H1 (cell line): Measurements from ENCODE around the gene MREG. TPM values are rescaled to one million over a fixed set of nuclear protein-coding genes. Genes with fewer than 3 reads are reported as not detected.

ENCODE experiments used
- CTCF ChIA-PET: fragments of 300-600 bp; sonication (Branson Sonifier 250); formaldehyde crosslinking; loops from one replicate; lab custom pipeline; 2021; ENCODE audit not compliant: partially characterized antibody; lab: Charles Lee
- POLR2A ChIA-PET: fragments of 300-600 bp; sonication (Branson Sonifier 250); formaldehyde crosslinking; loops from one replicate; lab custom pipeline; 2021; ENCODE audit warnings: inconsistent platforms; ENCODE audit not compliant: partially characterized antibody; lab: Charles Lee
- DNase-seq, 2 experiments: peaks; one replicate each; pipeline versions ENCODE4 v3.0.0 to v3.0.0-alpha.2; 2010 to 2022; ENCODE audit warnings: low spot score in 2 of 2, low read depth in 1 of 2, mixed read lengths in 1 of 2
- FAIRE-seq: peaks from 2 replicates; lab custom pipeline; 2011; peaks lifted over from hg19 to GRCh38; lab: Jason Lieb, UNC
- H2AFZ ChIP-seq: 2 replicates; pipeline ENCODE4 v1.8.1; 2012; ENCODE audit warnings: low read length, inconsistent platforms
- H2AK5ac ChIP-seq: 2 replicates; pipeline ENCODE4 v1.6.1; 2013; ENCODE audit warnings: low read depth, low read length
- H2BK120ac ChIP-seq: replicated peaks from 2 replicates; pipeline ENCODE3; 2013; ENCODE audit warnings: low read depth, low read length, inconsistent platforms
- H2BK12ac ChIP-seq: 2 replicates; pipeline ENCODE4 v1.6.1; 2013; ENCODE audit warnings: low read depth, low read length
- H2BK15ac ChIP-seq: 2 replicates; pipeline ENCODE4 v1.6.1; 2013; ENCODE audit warnings: low read length
- H2BK20ac ChIP-seq: 2 replicates; pipeline ENCODE4 v1.6.1; 2013; ENCODE audit warnings: low read length
- H2BK5ac ChIP-seq: 2 replicates; pipeline ENCODE4 v1.6.1; 2013; ENCODE audit warnings: low read depth, low read length
- H3K14ac ChIP-seq: 2 replicates; pipeline ENCODE4 v1.6.1; 2013; ENCODE audit warnings: inconsistent platforms; ENCODE audit not compliant: insufficient read length
- H3K18ac ChIP-seq: 2 replicates; pipeline ENCODE4 v1.6.1; 2013; ENCODE audit warnings: low read length; ENCODE audit errors: extremely low read depth
- H3K23ac ChIP-seq: 2 replicates; pipeline ENCODE4 v1.6.1; 2013; ENCODE audit warnings: inconsistent platforms; ENCODE audit not compliant: insufficient read length
- H3K23me2 ChIP-seq: 2 replicates; pipeline ENCODE4 v1.6.1; 2013; ENCODE audit warnings: low read depth, low read length
- H3K27ac ChIP-seq: 2 replicates; pipeline ENCODE4 v1.6.1; 2011; ENCODE audit warnings: low read depth, low read length, inconsistent platforms
- H3K27me3 ChIP-seq, 4 experiments: replicated peaks in 1 of 4; 1 replicate in 1 of 4; 2 replicates in 3 of 4; pipeline versions ENCODE4 v1.6.1 to v1.8.1; 2011 to 2013; ENCODE audit warnings: low read length in 3 of 4, mild to moderate bottlenecking in 3 of 4, inconsistent platforms in 2 of 4, mixed read lengths in 2 of 4, moderate library complexity in 1 of 4; ENCODE audit not compliant: control insufficient read depth in 3 of 4, insufficient read depth in 3 of 4; ENCODE audit errors: extremely low read depth in 1 of 4
- H3K36me3 ChIP-seq, 4 experiments: 2 replicates each; pipeline versions ENCODE4 v1.6.1 to v1.8.1; 2011 to 2013; ENCODE audit warnings: mild to moderate bottlenecking in 4 of 4, low read length in 3 of 4, moderate library complexity in 2 of 4, control low read depth in 1 of 4, inconsistent platforms in 1 of 4; ENCODE audit not compliant: insufficient read depth in 4 of 4, control insufficient read depth in 2 of 4
- H3K4ac ChIP-seq: replicated peaks from 2 replicates; pipeline ENCODE3; 2013; ENCODE audit warnings: low read length, low read depth, mixed read lengths, inconsistent platforms; ENCODE audit not compliant: insufficient read length
- H3K4me1 ChIP-seq, 4 experiments: replicated peaks in 1 of 4; 1 replicate in 1 of 4; 2 replicates in 3 of 4; pipeline versions ENCODE4 v1.6.1 to v1.8.1; 2011 to 2013; ENCODE audit warnings: low read length in 3 of 4, inconsistent platforms in 2 of 4, mixed read lengths in 1 of 4; ENCODE audit not compliant: insufficient read depth in 4 of 4, control insufficient read depth in 3 of 4
- H3K4me2 ChIP-seq, 2 experiments: 2 replicates each; pipeline versions ENCODE4 v1.6.1 to v1.8.1; 2011 to 2013; ENCODE audit warnings: low read depth in 2 of 2, low read length in 2 of 2, control low read depth in 1 of 2, inconsistent platforms in 1 of 2, mild to moderate bottlenecking in 1 of 2; ENCODE audit not compliant: insufficient read depth in 1 of 2
- H3K4me3 ChIP-seq, 4 experiments: fragments of 200-600, 300-600 bp in 1 of 4; sonication (generic), shearing (Covaris generic), sonication (Bioruptor Twin) in 1 of 4; 2 replicates each; pipeline versions ENCODE4 v1.5.1 to v1.8.1; 2011 to 2016; ENCODE audit warnings: low read length in 4 of 4, low read depth in 3 of 4, control low read depth in 2 of 4, inconsistent platforms in 2 of 4, mild to moderate bottlenecking in 2 of 4, mixed read lengths in 1 of 4, moderate library complexity in 1 of 4; ENCODE audit not compliant: insufficient read depth in 2 of 4; ENCODE audit errors: extremely low read depth in 1 of 4
- H3K56ac ChIP-seq: replicated peaks from 2 replicates; pipeline ENCODE3; 2013; ENCODE audit warnings: low read depth, mild to moderate bottlenecking, mixed read lengths, low read length, inconsistent platforms; ENCODE audit not compliant: insufficient read length
- H3K79me1 ChIP-seq: 2 replicates; pipeline ENCODE4 v1.6.1; 2013; ENCODE audit warnings: low read depth, low read length, control low read depth
- H3K79me2 ChIP-seq, 2 experiments: 2 replicates each; pipeline versions ENCODE4 v1.6.1 to v1.8.1; 2012 to 2013; ENCODE audit warnings: low read length in 2 of 2, mild to moderate bottlenecking in 2 of 2, inconsistent platforms in 1 of 2; ENCODE audit not compliant: insufficient read depth in 2 of 2, control insufficient read depth in 1 of 2
- H3K9ac ChIP-seq, 4 experiments: replicated peaks in 1 of 4; 1 replicate in 1 of 4; 2 replicates in 3 of 4; pipeline versions ENCODE4 v1.6.1 to v1.8.1; 2011 to 2013; ENCODE audit warnings: low read depth in 3 of 4, low read length in 3 of 4, control low read depth in 2 of 4, mild to moderate bottlenecking in 2 of 4, moderate library complexity in 2 of 4, inconsistent platforms in 1 of 4; ENCODE audit errors: extremely low read depth in 1 of 4
- H3K9me3 ChIP-seq, 2 experiments: 2 replicates each; pipeline versions ENCODE4 v1.6.1 to v1.8.1; 2012 to 2013; ENCODE audit warnings: mild to moderate bottlenecking in 2 of 2, moderate library complexity in 2 of 2, control low read depth in 1 of 2, inconsistent platforms in 1 of 2, low read depth in 1 of 2, low read length in 1 of 2, mixed read lengths in 1 of 2; ENCODE audit not compliant: insufficient read depth in 2 of 2
- H4K20me1 ChIP-seq, 2 experiments: replicated peaks in 1 of 2; 2 replicates each; pipeline versions ENCODE3 to v1.8.1; 2011 to 2013; ENCODE audit warnings: inconsistent platforms in 2 of 2, low read length in 2 of 2, mild to moderate bottlenecking in 1 of 2; ENCODE audit not compliant: insufficient read depth in 2 of 2, control insufficient read depth in 1 of 2
- H4K5ac ChIP-seq: 2 replicates; pipeline ENCODE4 v1.6.1; 2013; ENCODE audit warnings: low read length, low read depth, mixed read lengths, inconsistent platforms; ENCODE audit not compliant: insufficient read length
- H4K8ac ChIP-seq: 2 replicates; pipeline ENCODE4 v1.8.0; 2013; ENCODE audit warnings: mild to moderate bottlenecking, moderate library complexity, low read length, inconsistent platforms; ENCODE audit not compliant: insufficient read depth; ENCODE audit errors: extremely low read depth
- H4K91ac ChIP-seq: replicated peaks from 2 replicates; pipeline ENCODE3; 2013; ENCODE audit warnings: low read length, mixed read lengths, inconsistent platforms; ENCODE audit not compliant: insufficient read length
- CREB1 ChIP-seq: IDR thresholded peaks from 2 replicates; pipeline ENCODE4 v1.6.1; 2012; ENCODE audit warnings: inconsistent platforms
- EP300 ChIP-seq, 2 experiments: IDR thresholded peaks; 1 replicate in 1 of 2; 2 replicates in 1 of 2; pipeline ENCODE4 v1.6.1; 2011 to 2012; ENCODE audit warnings: low read depth in 2 of 2, low read length in 2 of 2, mild to moderate bottlenecking in 2 of 2, borderline replicate concordance in 1 of 2, inconsistent platforms in 1 of 2, moderate library complexity in 1 of 2
- POLR2AphosphoS5 ChIP-seq: IDR thresholded peaks from 2 replicates; pipeline ENCODE4 v1.6.1; 2011; ENCODE audit warnings: low read depth, low read length
- RAD21 ChIP-seq, 2 experiments: IDR thresholded peaks in 1 of 2; conservative IDR thresholded peaks in 1 of 2; 2 replicates each; pipeline ENCODE4 v1.6.1; 2011; ENCODE audit warnings: low read depth in 2 of 2, low read length in 2 of 2, improper control_type of control experiment in 1 of 2, inconsistent platforms in 1 of 2, mild to moderate bottlenecking in 1 of 2, moderate library complexity in 1 of 2
- RFX5 ChIP-seq: IDR thresholded peaks from 2 replicates; pipeline ENCODE4 v1.6.1; 2011; ENCODE audit warnings: low read depth, low read length, improper control_type of control experiment, borderline replicate concordance
- RXRA ChIP-seq: IDR thresholded peaks from 2 replicates; pipeline ENCODE4 v1.6.1; 2011; ENCODE audit warnings: low read depth, mild to moderate bottlenecking, low read length, moderate library complexity; ENCODE audit not compliant: insufficient read depth
- SIX5 ChIP-seq: IDR thresholded peaks from 2 replicates; pipeline ENCODE4 v1.6.1; 2011; ENCODE audit warnings: mild to moderate bottlenecking, low read depth, low read length
- SUZ12 ChIP-seq: fragments of 200-600 bp; sonication (generic); IDR thresholded peaks from 2 replicates; pipeline ENCODE4 v1.6.1; 2012; ENCODE audit warnings: mild to moderate bottlenecking, inconsistent platforms, low read length, moderate library complexity, mixed read lengths
- TAF1 ChIP-seq: IDR thresholded peaks from 2 replicates; pipeline ENCODE4 v1.6.1; 2011; ENCODE audit warnings: mild to moderate bottlenecking, low read depth, low read length
- TCF12 ChIP-seq: IDR thresholded peaks from 2 replicates; pipeline ENCODE4 v1.6.1; 2011; ENCODE audit warnings: low read depth, mild to moderate bottlenecking, low read length
- YY1 ChIP-seq: IDR thresholded peaks from 2 replicates; pipeline ENCODE4 v1.6.1; 2011; ENCODE audit warnings: low read depth, mild to moderate bottlenecking, low read length
- WGBS, 2 experiments: shearing (Covaris generic) in 1 of 2; methylation state at CpG; one replicate each; pipeline versions ENCODE4 v1.1.6 to v1.1.7; 2013 to 2015; ENCODE audit warnings: low lambda C conversion rate in 2 of 2, mixed read lengths in 2 of 2, inconsistent platforms in 1 of 2, low coverage in 1 of 2, missing lambda C conversion rate in 1 of 2; ENCODE audit not compliant: insufficient replicate concordance in 2 of 2, insufficient coverage in 1 of 2, insufficient read length in 1 of 2; ENCODE audit errors: extremely low coverage in 1 of 2, missing lambda C conversion rate in 1 of 2; 5-methylcytosine and 5-hydroxymethylcytosine counted together
- polyA plus RNA-seq, 7 experiments: library from polyadenylated mRNA; depleted of rRNA in 3 of 7; stranded (reverse) in 5 of 7; unstranded in 2 of 7; fragments of >200 nt in 5 of 7; fragments of 200-250 nt in 2 of 7; gene quantifications; 1 replicate in 5 of 7; 2 replicates in 1 of 7; 4 replicates in 1 of 7; pipeline versions ENCODE4 v1.2.1 to v1.2.3, GENCODE V29; 2011 to 2013; ENCODE audit warnings: missing spikeins in 2 of 7, mixed read lengths in 2 of 7
- total RNA-seq: library from RNA; stranded (reverse); fragmentation: NEBNext Ultra II Directional; extraction: Animal tissue kit (Norgen Biotek cat#: 25700); gene quantifications from 2 replicates; pipeline ENCODE4 v1.2.1, GENCODE V29; 2021
- TF ChIP-seq, protein P1 (sequence below): IDR thresholded peaks from 2 replicates; pipeline ENCODE4 v1.6.1; 2012; ENCODE audit warnings: inconsistent platforms

The MREG gene
- total and polyA plus RNA-seq, 2 of the 8 experiments (the other 6 are each of a cell fraction or from before 2014, with no cell fraction given): 7.5 to 31.9 TPM

DNA sequence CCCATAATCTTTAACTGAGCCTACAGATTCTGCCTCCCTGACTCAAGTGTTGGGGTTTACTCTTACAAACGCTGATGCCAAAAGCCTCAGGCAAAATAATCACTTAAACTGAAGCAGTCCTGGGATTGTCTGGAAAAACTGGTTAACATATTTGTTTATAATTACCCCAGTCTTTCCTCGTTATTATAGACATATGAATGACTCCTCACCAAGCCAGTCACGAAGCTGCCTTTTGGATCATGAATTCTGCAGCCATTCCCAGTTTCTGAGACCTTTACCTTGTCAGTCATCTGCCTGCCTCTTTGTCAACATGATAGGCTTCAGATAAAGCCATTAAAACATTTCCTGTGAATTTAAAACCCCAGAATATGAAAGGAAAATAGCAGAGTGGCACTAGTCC lies 46.4 kb downstream of the MREG start:
- no peak for FAIRE-seq
- Histone ChIP-seq H4K8ac (no peak overlapping the region), H3K79me1 (peaks cover 8% of the 10 kb centered on the region; the same call in 1 of the 2 replicates), H3K4ac (no peak overlapping the region), H2BK15ac (no peak overlapping the region), H3K79me2 (peaks cover 0 to 42% of the 10 kb centered on the region in 2 experiments; a peak in 2 of 4 replicates), H4K91ac (no peak overlapping the region), H3K36me3 (no peaks in the 10 kb centered on the region; a peak in 1 of 8 replicates), H3K18ac (no peak overlapping the region), H3K27ac (no peak overlapping the region), H3K4me3 (no peak overlapping the region), H2BK120ac (no peak overlapping the region), H2AK5ac (no peak overlapping the region), H3K14ac (no peak overlapping the region), H2BK20ac (no peak overlapping the region), H3K9me3 (peaks cover 0 to 4% of the 10 kb centered on the region in 2 experiments; a peak in 1 of 4 replicates)
- ChIA-PET CTCF (interaction anchor here (1.6 to 4.5 kb wide), 2 partner anchors 17 to 57 kb away, joined by 6 to 23 read pairs; no protein-coding TSS in a partner anchor), POLR2A (no interaction called here)
- 92% methylated on average over 3 of the region's 3 CpGs; no CpG with 5 or more reads in 1 of the 2 experiments for WGBS, 2 experiments
- DNase-seq: no peak
- TF ChIP-seq RAD21 (IDR thresholded peaks at IDR 0.05 in 1 of 2, conservative IDR thresholded peaks at IDR 0.05 in 1 of 2; ENCODE audit: low read depth in 2 of 2, low read length in 2 of 2) (no peak), CREB1 (no peak), TCF12 (no peak), EP300 (IDR thresholded peaks at IDR 0.05; ENCODE audit: borderline replicate concordance in 1 of 2, low read depth in 2 of 2, low read length in 2 of 2) (no peak), TAF1 (no peak), YY1 (no peak), SIX5 (no peak), RFX5 (no peak), POLR2AphosphoS5 (no peak), RXRA (no peak), SUZ12 (no peak)
- TF ChIP-seq, protein P1, sequence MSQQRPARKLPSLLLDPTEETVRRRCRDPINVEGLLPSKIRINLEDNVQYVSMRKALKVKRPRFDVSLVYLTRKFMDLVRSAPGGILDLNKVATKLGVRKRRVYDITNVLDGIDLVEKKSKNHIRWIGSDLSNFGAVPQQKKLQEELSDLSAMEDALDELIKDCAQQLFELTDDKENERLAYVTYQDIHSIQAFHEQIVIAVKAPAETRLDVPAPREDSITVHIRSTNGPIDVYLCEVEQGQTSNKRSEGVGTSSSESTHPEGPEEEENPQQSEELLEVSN: no peak
- TF ChIP-seq, all 59 proteins: peak for 0
- H2BK5ac ChIP-seq: no peak overlapping the region
- H3K56ac ChIP-seq: no peak overlapping the region
- H3K4me2 ChIP-seq: no peak overlapping the region
- H2AFZ ChIP-seq: no peak overlapping the region
- H3K27me3 ChIP-seq: no peaks in the 10 kb centered on the region
- no peak overlapping the region for H4K5ac ChIP-seq
- H3K4me1 ChIP-seq: peaks cover 0 to 3% (median 0%) of the 10 kb centered on the region in 4 experiments; a peak in 1 of 7 replicates
- no peak overlapping the region for H2BK12ac ChIP-seq
- no peak overlapping the region for H3K9ac ChIP-seq
- no peak overlapping the region for H3K23ac ChIP-seq
- peaks cover 0 to 2% of the 10 kb centered on the region in 2 experiments for H4K20me1 ChIP-seq
- no peaks in the 10 kb centered on the region for H3K23me2 ChIP-seq
